Hematopoietic multipotent progenitor cell treated with erythropoietin and hydrocortisone succinate and interleukin-3 and kit ligand, for 17 days (in vitro differentiated cells): ENCODE data around the gene ATXN2L.
"Not testable (repeated sequence)": the region's sequence is repeated elsewhere in the genome, so short reads cannot be mapped to it uniquely, and the experiment has no call there.

Source experiments
- DNase-seq: peaks from one replicate; pipeline ENCODE4 v3.0.0-alpha.2; 2015; ENCODE audit warnings: low spot score

Gene ATXN2L

GRCh38 chr16:28822520-28823290 lies at the start of gene ATXN2L:
TSS of gene ATXN2L (plus strand) at chr16:28822999. CDS start at chr16:28823260, 261 bp downstream.
- DNase-seq, result peak; percentile 94

- not testable (repeated sequence) for DNase-seq
These were observed 41.1 kb upstream of the ATXN2L start for GRCh38 chr16:28781697-28782096.

DNA sequence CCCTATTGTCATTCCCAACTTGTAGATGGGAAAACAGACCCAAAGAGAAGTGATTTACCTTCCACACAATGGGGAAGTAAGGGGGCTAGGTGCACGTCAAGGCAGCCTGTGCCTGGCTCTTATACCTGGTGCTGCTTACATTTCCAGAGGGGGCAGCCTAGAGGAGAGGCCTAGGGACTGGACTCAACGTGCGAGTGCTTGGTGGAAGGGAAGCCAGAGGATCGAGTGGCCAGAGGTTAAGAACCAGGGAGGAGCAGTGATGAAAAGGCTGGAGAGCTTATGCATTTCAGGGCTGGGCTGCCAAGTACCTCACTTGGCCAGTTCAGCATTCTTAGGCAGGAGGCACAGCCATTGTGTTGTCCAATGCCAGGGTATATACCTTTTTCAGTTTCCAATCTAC lies 40.4 kb upstream of the ATXN2L start:
- not testable (repeated sequence) for DNase-seq

DNA sequence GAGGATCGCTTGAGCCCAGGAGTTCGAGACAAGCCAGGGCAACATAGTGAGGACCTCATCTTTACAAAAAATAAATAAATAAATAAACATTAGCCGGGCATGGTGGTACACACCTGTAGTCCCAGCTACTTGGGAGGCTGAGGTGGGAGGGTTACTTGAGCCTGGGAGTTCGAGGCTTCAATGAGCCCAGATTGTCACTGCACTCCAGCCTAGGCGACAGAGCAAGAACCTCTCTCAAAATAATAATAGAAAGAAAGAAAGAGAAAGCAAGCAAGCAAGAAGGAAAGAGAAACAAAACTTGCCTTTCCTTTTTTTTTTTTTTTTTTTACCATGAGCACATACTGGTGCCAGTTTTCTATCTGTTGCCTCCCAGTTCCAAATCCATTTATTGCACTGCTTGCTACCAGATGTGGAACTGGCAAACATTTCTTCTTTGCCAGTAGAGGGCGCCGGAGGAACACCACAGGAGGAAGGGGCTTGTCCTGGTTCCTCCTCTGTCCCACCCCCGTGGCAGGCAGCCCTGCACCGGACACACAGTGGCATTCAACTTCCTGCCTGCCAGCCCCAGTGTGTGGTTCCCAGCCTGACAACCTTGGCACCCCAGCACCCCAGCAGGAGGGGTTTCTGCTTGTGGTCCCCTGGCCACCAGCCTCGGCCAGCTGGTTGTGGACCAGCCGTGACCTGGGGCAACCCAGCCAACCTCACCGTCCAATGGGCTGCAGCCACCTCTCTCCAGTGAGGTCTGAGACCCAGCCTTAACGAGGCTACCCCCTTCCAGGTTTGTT lies 20.4 kb upstream of the ATXN2L start:
- DNase-seq, result peak; percentile 85

- not testable (repeated sequence) for DNase-seq
These were observed 15.2 kb upstream of the ATXN2L start for GRCh38 chr16:28807445-28808120.

- peak; percentile 89 for DNase-seq
These were observed 2.8 kb upstream of the ATXN2L start for GRCh38 chr16:28820016-28820415.

DNA sequence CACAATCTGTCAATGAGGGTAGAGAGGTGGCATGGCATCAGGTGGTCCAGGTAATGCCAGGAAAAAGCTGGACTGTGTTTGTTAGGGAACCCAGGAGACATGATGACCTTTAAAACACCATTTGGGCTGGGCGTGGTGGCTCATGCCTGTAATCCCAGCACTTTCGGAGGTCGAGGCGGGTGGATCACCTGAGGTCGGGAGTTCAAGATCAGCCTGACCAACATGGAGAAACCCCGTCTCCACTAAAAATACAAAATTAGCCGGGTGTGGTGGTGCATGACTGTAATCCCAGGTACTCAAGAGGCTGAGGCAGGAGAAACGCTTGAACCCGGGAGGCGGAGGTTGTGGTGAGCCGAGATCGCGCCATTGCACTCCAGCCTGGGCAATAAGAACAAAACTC lies 2.3 kb upstream of the ATXN2L start:
- not testable (repeated sequence) for DNase-seq

DNA sequence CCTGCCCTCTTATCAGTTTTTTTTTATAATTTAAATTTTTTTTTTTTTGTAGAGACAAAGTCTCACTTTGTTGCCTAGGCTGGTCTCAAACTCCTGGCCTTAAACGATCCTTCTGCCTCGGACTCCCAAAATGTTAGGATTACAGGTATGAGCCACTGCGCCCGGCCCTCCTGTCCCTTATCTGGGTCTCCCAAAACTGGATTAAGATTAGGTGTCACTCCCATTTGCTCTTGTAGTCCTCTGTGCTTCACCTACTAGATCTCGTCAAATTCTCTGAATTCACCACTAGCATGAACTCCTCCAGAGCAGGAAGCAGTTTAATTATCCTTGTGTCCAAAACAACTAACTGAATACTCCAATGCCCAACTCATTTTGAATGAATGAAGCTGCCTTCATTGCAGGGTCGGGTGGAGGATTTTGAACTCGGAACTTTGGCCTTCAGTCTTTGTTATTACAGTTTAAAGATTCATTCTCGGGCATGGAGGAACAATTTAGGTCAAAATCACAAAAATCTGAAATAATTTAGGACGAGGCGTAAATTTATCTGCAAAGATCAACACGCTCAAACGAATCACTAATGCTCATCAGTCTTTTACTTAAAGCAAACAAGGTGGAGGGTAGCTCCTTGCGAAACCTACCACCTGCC lies 802 bp upstream of the ATXN2L start:
- no peak for DNase-seq

DNA sequence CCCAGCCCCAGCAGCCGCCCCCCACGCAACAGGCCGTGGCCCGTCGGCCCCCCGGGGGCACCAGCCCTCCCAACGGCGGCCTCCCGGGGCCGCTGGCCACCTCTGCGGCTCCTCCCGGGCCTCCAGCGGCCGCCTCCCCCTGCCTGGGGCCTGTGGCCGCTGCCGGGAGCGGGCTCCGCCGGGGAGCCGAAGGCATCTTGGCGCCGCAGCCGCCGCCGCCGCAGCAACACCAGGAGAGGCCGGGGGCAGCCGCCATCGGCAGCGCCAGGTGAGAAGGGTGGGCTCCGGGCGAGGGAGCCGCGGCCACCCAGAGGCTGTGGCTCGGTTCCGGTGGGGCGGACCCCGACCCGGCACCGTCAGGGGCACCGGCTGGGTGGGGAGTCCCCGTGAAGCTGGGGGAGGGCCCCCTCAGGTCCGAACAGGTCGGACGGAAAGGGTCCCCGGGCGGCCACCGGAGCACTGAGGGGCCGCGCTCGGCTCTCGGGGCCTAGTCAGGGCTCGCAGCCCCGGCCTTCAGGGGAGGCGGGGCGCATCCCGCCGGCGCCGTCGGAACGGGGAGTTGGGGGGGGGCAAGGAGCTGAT lies 583 bp downstream of the ATXN2L start:
- DNase-seq, result peak; percentile 47

GRCh38 chr16:28823873-28824716 lies 1.3 kb downstream of the ATXN2L start:
- peak; percentile 97 for DNase-seq

DNA sequence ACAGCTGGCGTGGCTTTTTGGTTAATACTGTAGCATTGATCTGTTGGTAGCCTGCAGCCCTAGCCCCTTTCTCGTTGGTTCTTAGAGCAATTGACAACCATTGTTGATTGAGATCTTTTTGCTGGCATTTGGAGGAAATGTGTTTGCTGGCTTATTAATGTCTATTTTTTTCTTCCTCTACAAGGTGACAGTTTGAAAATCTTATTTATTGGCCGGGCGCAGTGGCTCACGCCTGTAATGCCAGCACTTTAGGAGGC lies 1.8 kb downstream of the ATXN2L start:
- no peak for DNase-seq

DNA sequence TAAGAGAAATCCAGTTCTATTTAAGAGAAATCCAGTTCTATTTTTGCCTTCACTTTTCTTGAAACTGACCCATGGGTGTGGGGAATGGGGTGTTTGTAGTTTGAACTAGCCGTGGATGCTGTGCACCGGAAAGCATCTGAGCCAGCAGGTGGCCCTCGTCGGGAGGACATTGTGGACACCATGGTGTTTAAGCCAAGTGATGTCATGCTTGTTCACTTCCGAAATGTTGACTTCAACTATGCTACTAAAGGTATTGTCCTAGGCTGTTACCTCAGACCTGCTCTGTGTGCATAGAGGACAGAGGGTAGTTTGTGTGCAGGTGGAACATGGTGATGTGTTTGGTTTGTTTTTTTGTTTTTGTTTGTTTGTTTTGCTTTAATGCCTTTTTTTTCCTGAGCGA lies 3.3 kb downstream of the ATXN2L start:
- DNase-seq, result peak; percentile 21

DNA sequence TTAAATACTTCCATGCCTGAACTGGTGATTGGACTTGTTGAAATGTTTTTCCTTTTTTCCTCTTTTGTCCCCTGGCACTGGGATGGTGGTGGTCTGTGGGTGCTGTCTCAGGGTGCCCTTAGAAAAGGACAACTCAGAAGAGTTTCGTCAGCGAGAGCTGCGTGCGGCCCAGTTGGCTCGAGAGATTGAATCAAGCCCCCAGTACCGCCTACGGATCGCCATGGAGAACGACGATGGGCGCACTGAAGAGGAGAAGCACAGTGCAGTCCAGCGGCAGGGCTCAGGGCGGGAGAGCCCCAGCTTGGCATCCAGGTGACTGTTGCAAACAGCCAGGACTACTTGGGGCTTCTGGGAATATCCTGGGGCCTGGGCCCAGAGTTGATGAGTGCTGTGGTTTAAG lies 6.9 kb downstream of the ATXN2L start:
- DNase-seq, result no peak

DNA sequence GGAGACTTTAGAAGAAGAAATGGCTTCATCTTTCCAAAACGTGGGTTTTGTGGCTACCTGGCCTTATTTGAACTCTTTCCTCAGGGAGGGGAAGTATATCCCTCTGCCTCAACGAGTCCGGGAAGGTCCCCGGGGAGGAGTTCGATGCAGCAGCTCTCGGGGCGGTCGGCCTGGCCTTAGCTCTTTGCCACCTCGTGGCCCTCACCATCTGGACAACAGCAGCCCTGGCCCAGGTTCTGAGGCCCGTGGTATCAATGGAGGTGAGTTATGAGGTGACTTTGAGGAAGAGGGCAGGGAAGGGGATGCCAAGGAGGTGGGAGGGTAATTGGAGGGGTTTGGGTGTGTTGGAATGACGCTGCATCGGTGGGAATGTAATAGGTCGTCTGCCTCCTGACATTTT lies 7.7 kb downstream of the ATXN2L start:
- no peak for DNase-seq

DNA sequence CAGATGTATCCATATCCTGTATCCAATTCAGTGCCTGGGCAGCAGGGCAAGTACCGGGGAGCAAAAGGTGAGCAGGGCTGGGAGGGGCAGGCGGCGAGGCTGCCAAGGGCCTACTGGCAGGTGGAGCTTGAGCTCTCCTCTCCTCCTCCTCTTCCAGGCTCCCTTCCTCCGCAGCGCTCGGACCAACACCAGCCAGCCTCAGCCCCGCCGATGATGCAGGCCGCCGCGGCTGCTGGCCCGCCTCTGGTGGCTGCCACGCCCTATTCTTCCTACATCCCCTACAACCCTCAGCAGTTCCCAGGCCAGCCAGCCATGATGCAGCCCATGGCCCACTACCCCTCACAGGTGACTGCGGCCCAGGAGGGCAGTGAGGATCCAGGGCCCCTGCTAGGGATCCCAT lies 11.6 kb downstream of the ATXN2L start:
- DNase-seq, result no peak

DNA sequence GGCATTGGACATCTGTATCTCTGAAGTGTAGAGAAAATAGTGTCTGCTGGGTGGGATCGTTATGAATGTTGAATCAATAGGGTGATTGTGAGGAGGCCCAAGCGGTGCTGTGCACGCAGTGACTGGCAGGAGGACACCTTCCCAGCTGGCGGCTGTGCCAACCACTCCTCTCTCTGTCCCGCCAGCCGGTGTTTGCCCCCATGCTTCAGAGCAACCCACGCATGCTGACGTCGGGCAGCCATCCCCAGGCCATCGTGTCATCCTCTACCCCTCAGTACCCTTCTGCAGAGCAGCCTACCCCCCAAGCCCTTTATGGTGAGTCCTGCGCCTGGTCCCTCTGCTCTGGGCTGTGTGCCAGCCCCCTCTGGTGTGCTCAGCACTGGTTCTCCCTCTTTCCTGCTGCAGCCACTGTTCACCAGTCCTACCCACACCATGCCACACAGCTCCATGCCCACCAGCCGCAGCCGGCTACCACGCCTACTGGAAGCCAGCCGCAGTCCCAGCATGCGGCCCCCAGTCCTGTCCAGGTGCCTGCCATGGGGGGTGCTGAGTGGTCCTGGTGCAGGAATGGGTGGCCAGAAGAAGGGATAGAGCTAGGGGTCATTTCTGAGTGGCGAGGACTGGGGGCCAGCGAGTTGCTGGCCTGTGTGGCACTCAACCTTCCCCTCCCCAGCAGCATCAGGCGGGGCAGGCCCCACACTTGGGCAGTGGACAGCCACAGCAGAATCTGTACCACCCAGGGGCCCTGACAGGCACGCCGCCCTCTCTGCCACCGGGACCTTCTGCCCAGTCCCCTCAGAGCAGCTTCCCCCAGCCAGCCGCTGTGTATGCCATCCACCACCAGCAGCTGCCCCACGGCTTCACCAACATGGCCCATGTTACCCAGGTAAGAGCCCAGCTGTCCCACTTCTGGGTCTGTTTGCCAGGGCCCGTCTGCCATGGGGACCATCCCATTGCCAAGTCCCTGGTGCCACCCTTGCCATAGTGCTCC lies 12.4 kb downstream of the ATXN2L start:
- no peak for DNase-seq

- no peak for DNase-seq
These were observed 13.3 kb downstream of the ATXN2L start for GRCh38 chr16:28835864-28836760.

- no peak for DNase-seq
These were observed 13.9 kb downstream of the ATXN2L start for GRCh38 chr16:28836761-28837064.
